Psoas muscle (tissue), 8 donors: ENCODE data around the gene BEX4. TPM values are rescaled to one million over a fixed set of nuclear protein-coding genes. Genes with fewer than 3 reads are reported as not detected.
"Not testable (repeated sequence)": the region's sequence is repeated elsewhere in the genome, so short reads cannot be mapped to it uniquely, and the experiment has no call there.

Experiments used
- ATAC-seq, 4 donors: fragments of 200-7000 bp; cut with Tn5 transposase; one replicate each; pipeline ENCODE4 v1.9.1; 2020; ENCODE audit warnings: moderate library complexity in 3 of 4, mild to moderate bottlenecking in 2 of 4
- DNase-seq, 2 donors: peaks; one replicate each; pipeline ENCODE4 v3.0.0-alpha.2; 2020
- H3K27ac ChIP-seq: fragments of 200-600 bp; one replicate; pipeline ENCODE4 v1.8.0; 2022
- H3K27me3 ChIP-seq, 3 donors: fragments of 200-600 bp in 1 of 3; one replicate each; pipeline versions ENCODE4 v1.6.1 to v1.8.0; 2013 to 2022; ENCODE audit warnings: low read length in 2 of 3, mild to moderate bottlenecking in 2 of 3, moderate library complexity in 1 of 3; ENCODE audit not compliant: insufficient read depth in 3 of 3
- H3K36me3 ChIP-seq, 2 donors: fragments of 200-600 bp in 1 of 2; one replicate each; pipeline versions ENCODE4 v1.6.1 to v1.8.0; 2013 to 2022; ENCODE audit warnings: low read depth in 1 of 2, mild to moderate bottlenecking in 1 of 2, moderate library complexity in 1 of 2; ENCODE audit not compliant: insufficient read depth in 1 of 2
- H3K4me1 ChIP-seq: fragments of 200-600 bp; one replicate; pipeline ENCODE4 v1.8.0; 2022
- H3K4me3 ChIP-seq: fragments of 200-600 bp; one replicate; pipeline ENCODE4 v1.8.0; 2022; ENCODE audit warnings: mild to moderate bottlenecking
- H3K9me3 ChIP-seq: fragments of 200-600 bp; one replicate; pipeline ENCODE4 v1.8.0; 2022
- CTCF ChIP-seq: fragments of 200-600 bp; IDR thresholded peaks from one replicate; pipeline ENCODE4 v1.8.0; 2022; ENCODE audit warnings: antibody characterized with exemption
- WGBS, 3 donors: extraction: QIAGEN DNeasy Blood & Tissue Kit; methylation state at CpG; one replicate each; pipeline versions ENCODE4 v1.1.6 to v1.1.7; 2013; 5-methylcytosine and 5-hydroxymethylcytosine counted together
- intact Hi-C, 2 donors: fragments of 100-400 bp; cut with DNase I; formaldehyde crosslinking; loops; one replicate each; pipeline versions ENCODE4 v1.11.0 to v1.14.2; 2022
- polyA plus RNA-seq, 3 donors: library from polyadenylated mRNA; stranded (reverse); fragments of 200-250 nt; gene quantifications; one replicate each; pipeline ENCODE4 v1.2.3, GENCODE V29; 2013
- total RNA-seq, 4 donors: library from RNA; stranded (reverse); fragmentation: NEBNext Ultra II Directional in 2 of 4; extraction: Animal tissue kit (Norgen Biotek cat#: 25700) in 2 of 4; gene quantifications; one replicate each; pipeline versions ENCODE4 v1.2.1 to v1.2.4, GENCODE V29; 2021 to 2023
- donor health status: healthy with polysubstance abuse.
- donor health status: DM: no; HTN: no; CAD: no; lungs with moderate emphysema.
- donor health status: Bipolar disorder and iron deficiency.
- donor health status: healthy.
- donor health status: DM: yes; HTN: yes; CAD: no.
- donor health status: DM: no; HTN: no; CAD: no.
- donor health status: DM: no; HTN: no; CAD: no.
- donor health status: DM: yes; HTN: yes; CAD: no.

The BEX4 gene
- total and polyA plus RNA-seq, 7 donors, result 1.9 to 4.9 (median 3.7) TPM

- no peak overlapping the region for H3K27ac ChIP-seq
- no peaks in the 10 kb centered on the region for H3K36me3 ChIP-seq
- 57 to 80% (median 77%) methylated on average over 1 of the region's 1 CpG for WGBS, 3 donors
- no peak for DNase-seq
- no peak overlapping the region for H3K4me3 ChIP-seq
- no peak for ATAC-seq
- H3K4me1 ChIP-seq, result no peaks in the 10 kb centered on the region
- intact Hi-C loops, result no loop called here
- no peak for TF ChIP-seq CTCF
- peaks cover 0 to 13% (median 0%) of the 10 kb centered on the region in 3 donors for H3K27me3 ChIP-seq
- H3K9me3 ChIP-seq, result no peaks in the 10 kb centered on the region
Observed at GRCh38 chrX:103234869-103235268, 20.0 kb downstream of the BEX4 start.

GRCh38 chrX:103235608-103236007 is 20.7 kb downstream of the BEX4 start:
- H3K4me3 ChIP-seq, intact Hi-C loops, H3K9me3 ChIP-seq, H3K4me1 ChIP-seq, DNase-seq, ATAC-seq, H3K27ac ChIP-seq, H3K36me3 ChIP-seq: not testable (repeated sequence)
- 48 to 93% (median 64%) methylated on average over 2 of the region's 2 CpGs for WGBS, 3 donors
- peaks cover 0 to 13% (median 0%) of the 10 kb centered on the region in 3 donors for H3K27me3 ChIP-seq

GRCh38 chrX:103236296-103236695 is 21.4 kb downstream of the BEX4 start:
- ATAC-seq, result no peak
- peaks cover 0 to 9% (median 0%) of the 10 kb centered on the region in 3 donors for H3K27me3 ChIP-seq
- no peak overlapping the region for H3K4me3 ChIP-seq
- no peaks in the 10 kb centered on the region for H3K36me3 ChIP-seq
- WGBS, 3 donors, result 50 to 91% (median 88%) methylated on average over 1 of the region's 1 CpG
- no peak for TF ChIP-seq CTCF
- no peak overlapping the region for H3K27ac ChIP-seq
- DNase-seq, result no peak
- no peaks in the 10 kb centered on the region for H3K4me1 ChIP-seq
- H3K9me3 ChIP-seq, result no peaks in the 10 kb centered on the region
- intact Hi-C loops, result no loop called here

- no peaks in the 10 kb centered on the region for H3K4me1 ChIP-seq
- no peaks in the 10 kb centered on the region for H3K36me3 ChIP-seq
- H3K4me3 ChIP-seq, result no peak overlapping the region
- TF ChIP-seq CTCF, result no peak
- DNase-seq (no peak), ATAC-seq (no peak)
- intact Hi-C loops, result no loop called here
- H3K27ac ChIP-seq, result no peak overlapping the region
- H3K9me3 ChIP-seq, result no peaks in the 10 kb centered on the region
- H3K27me3 ChIP-seq, result peaks cover 0 to 4% (median 0%) of the 10 kb centered on the region in 3 donors
Observed at GRCh38 chrX:103240155-103240554, 25.2 kb downstream of the BEX4 start.

GRCh38 chrX:103248553-103248952 is 33.6 kb downstream of the BEX4 start:
- no peak for DNase-seq
- Histone ChIP-seq H3K4me3 (no peak overlapping the region), H3K27ac (no peak overlapping the region), H3K9me3 (no peaks in the 10 kb centered on the region), H3K36me3 (no peaks in the 10 kb centered on the region), H3K27me3 (no peaks in the 10 kb centered on the region), H3K4me1 (no peaks in the 10 kb centered on the region)
- intact Hi-C loops, result no loop called here
- ATAC-seq, result no peak
- TF ChIP-seq CTCF, result peak; percentile 41
